ENCODE results near the gene PINLYP. TPM values are rescaled to one million over a fixed set of nuclear protein-coding genes. Genes with fewer than 3 reads are reported as not detected.
A peak's percentile ranks its signal among the peaks of the same experiment; 100 is the strongest.

Gene PINLYP
- polyA plus RNA-seq, 1 donor (not counting 4 experiments of a cell fraction or from before 2014, with no cell fraction given): 16.0 TPM

DNA sequence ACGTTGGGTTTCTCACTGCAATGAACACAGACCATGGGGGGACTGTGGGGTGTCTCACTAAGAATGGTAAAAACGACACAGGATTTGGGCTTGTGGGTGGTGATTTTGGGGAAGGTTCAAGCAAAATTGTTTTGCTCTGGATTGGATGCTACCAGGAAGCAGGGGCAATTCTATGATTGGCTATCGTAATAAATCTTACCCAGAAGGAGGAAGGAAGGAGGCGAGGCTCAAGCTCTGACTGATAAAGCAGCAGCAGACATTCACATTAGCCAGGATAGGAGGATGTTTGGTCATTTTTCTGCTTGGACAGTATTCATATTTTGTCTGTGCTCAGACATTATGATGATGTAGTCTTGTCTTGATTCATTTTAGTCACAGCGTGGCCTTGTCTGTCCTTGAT, 22.3 kb downstream of the PINLYP start:
- peak overlapping the region in 2 of 3 experiments; percentile 85 to 96 for H3K4me3 ChIP-seq (ENCODE audit: control insufficient read depth in 2 of 3, extremely low read depth in 1 of 3, insufficient read depth in 2 of 3, low read depth in 1 of 3, low read length in 3 of 3)
- H4K20me1 ChIP-seq (ENCODE audit: control insufficient read depth, extremely low read depth, insufficient read depth, low read length): peaks cover 5% of the 10 kb centered on the region
- no peaks in the 10 kb centered on the region for H3K27me3 ChIP-seq (ENCODE audit: control insufficient read depth, extremely low read depth, insufficient read depth, low read length)
- no peak overlapping the region for H2AFZ ChIP-seq (ENCODE audit: control insufficient read depth, low read length)
- H3K36me3 ChIP-seq (ENCODE audit: control insufficient read depth in 2 of 2, extremely low read depth in 1 of 2, insufficient read depth in 2 of 2, low read length in 2 of 2): peaks cover 24 to 38% of the 10 kb centered on the region in 2 experiments
- no peaks in the 10 kb centered on the region for H3K9me3 ChIP-seq (ENCODE audit: control insufficient read depth, low read depth, low read length)
- no peak for DNase-seq (ENCODE audit: low read depth, low spot score)
- no peak for FAIRE-seq
- peak overlapping the region; percentile 99 for H3K9ac ChIP-seq (ENCODE audit: control insufficient read depth, extremely low read depth, insufficient read depth, low read length)
- TF ChIP-seq, protein P1, sequence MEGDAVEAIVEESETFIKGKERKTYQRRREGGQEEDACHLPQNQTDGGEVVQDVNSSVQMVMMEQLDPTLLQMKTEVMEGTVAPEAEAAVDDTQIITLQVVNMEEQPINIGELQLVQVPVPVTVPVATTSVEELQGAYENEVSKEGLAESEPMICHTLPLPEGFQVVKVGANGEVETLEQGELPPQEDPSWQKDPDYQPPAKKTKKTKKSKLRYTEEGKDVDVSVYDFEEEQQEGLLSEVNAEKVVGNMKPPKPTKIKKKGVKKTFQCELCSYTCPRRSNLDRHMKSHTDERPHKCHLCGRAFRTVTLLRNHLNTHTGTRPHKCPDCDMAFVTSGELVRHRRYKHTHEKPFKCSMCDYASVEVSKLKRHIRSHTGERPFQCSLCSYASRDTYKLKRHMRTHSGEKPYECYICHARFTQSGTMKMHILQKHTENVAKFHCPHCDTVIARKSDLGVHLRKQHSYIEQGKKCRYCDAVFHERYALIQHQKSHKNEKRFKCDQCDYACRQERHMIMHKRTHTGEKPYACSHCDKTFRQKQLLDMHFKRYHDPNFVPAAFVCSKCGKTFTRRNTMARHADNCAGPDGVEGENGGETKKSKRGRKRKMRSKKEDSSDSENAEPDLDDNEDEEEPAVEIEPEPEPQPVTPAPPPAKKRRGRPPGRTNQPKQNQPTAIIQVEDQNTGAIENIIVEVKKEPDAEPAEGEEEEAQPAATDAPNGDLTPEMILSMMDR (optimal IDR thresholded peaks at IDR 0.05 in 1 of 3, IDR thresholded peaks at IDR 0.05 in 1 of 3, conservative IDR thresholded peaks at IDR 0.05 in 1 of 3; ENCODE audit: extremely low read depth in 1 of 3, insufficient read depth in 2 of 3, low read length in 3 of 3): no peak
- no peak for TF ChIP-seq EZH2 (IDR thresholded peaks at IDR 0.05; ENCODE audit: low read length)
- H3K4me2 ChIP-seq (ENCODE audit: control insufficient read depth, extremely low read depth, insufficient read depth, low read depth, low read length): peak overlapping the region; percentile 93
- H3K9me1 ChIP-seq (ENCODE audit: control insufficient read depth, extremely low read depth, insufficient read depth, low read length): no peaks in the 10 kb centered on the region
- peaks cover 53% of the 10 kb centered on the region for H3K79me2 ChIP-seq (ENCODE audit: control insufficient read depth, insufficient read depth, low read length)
- H3K27ac ChIP-seq (ENCODE audit: control insufficient read depth, insufficient read depth, low read length): no peak overlapping the region
- H3K4me1 ChIP-seq (ENCODE audit: control insufficient read depth, extremely low read depth, insufficient read depth, low read length): peaks cover 24% of the 10 kb centered on the region
- dilution Hi-C loops (cut with MboI; ENCODE audit: extremely low pct_ligation_motif_present, low sequenced_read_pairs): no loop called here

DNA sequence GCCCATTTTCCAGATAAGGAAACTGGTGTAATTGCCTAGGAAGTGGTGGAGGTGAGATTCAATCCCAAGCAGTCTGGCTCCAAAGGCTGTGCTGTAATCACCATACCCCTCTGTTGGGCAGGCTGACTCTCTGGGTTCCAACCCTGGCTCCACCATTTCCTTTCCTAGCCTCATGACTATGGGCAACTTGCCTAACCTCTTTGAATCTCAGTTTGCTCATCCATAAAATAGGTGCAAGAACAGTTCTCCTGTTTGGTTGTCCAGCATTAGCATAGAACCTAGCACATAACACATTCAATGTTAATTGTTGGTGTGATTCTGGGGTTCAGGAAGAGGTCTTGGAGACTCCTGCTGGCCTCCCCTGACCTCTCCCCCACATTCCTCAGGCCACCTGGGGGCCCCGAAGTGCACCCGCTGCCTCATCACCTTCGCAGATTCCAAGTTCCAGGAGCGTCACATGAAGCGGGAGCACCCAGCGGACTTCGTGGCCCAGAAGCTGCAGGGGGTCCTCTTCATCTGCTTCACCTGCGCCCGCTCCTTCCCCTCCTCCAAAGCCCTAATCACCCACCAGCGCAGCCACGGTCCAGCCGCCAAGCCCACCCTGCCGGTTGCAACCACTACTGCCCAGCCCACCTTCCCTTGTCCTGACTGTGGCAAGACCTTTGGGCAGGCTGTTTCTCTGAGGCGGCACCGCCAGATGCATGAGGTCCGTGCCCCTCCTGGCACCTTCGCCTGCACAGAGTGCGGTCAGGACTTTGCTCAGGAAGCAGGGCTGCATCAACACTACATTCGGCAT, 23.0 kb downstream of the PINLYP start:
- H3K79me2 ChIP-seq (ENCODE audit: control insufficient read depth, insufficient read depth, low read length): peaks cover 45% of the 10 kb centered on the region
- H3K9me1 ChIP-seq (ENCODE audit: control insufficient read depth, extremely low read depth, insufficient read depth, low read length): no peaks in the 10 kb centered on the region
- H3K9ac ChIP-seq (ENCODE audit: control insufficient read depth, extremely low read depth, insufficient read depth, low read length): no peak overlapping the region
- H3K4me1 ChIP-seq (ENCODE audit: control insufficient read depth, extremely low read depth, insufficient read depth, low read length): peaks cover 24% of the 10 kb centered on the region
- no peaks in the 10 kb centered on the region for H3K27me3 ChIP-seq (ENCODE audit: control insufficient read depth, extremely low read depth, insufficient read depth, low read length)
- peaks cover 5% of the 10 kb centered on the region for H4K20me1 ChIP-seq (ENCODE audit: control insufficient read depth, extremely low read depth, insufficient read depth, low read length)
- DNase-seq (ENCODE audit: low read depth, low spot score): no peak
- no peak overlapping the region for H3K27ac ChIP-seq (ENCODE audit: control insufficient read depth, insufficient read depth, low read length)
- peaks cover 22 to 31% of the 10 kb centered on the region in 2 experiments for H3K36me3 ChIP-seq (ENCODE audit: control insufficient read depth in 2 of 2, extremely low read depth in 1 of 2, insufficient read depth in 2 of 2, low read length in 2 of 2)
- H2AFZ ChIP-seq (ENCODE audit: control insufficient read depth, low read length): no peak overlapping the region
- H3K9me3 ChIP-seq (ENCODE audit: control insufficient read depth, low read depth, low read length): no peaks in the 10 kb centered on the region
- H3K4me3 ChIP-seq (ENCODE audit: control insufficient read depth in 2 of 3, extremely low read depth in 1 of 3, insufficient read depth in 2 of 3, low read depth in 1 of 3, low read length in 3 of 3): no peak overlapping the region
- H3K4me2 ChIP-seq (ENCODE audit: control insufficient read depth, extremely low read depth, insufficient read depth, low read depth, low read length): no peak overlapping the region
- dilution Hi-C loops (cut with MboI; ENCODE audit: extremely low pct_ligation_motif_present, low sequenced_read_pairs): no loop called here
- FAIRE-seq: no peak
- TF ChIP-seq, protein P1 (optimal IDR thresholded peaks at IDR 0.05 in 1 of 3, IDR thresholded peaks at IDR 0.05 in 1 of 3, conservative IDR thresholded peaks at IDR 0.05 in 1 of 3; ENCODE audit: extremely low read depth in 1 of 3, insufficient read depth in 2 of 3, low read length in 3 of 3): no peak
- no peak for TF ChIP-seq EZH2 (IDR thresholded peaks at IDR 0.05; ENCODE audit: low read length)

All from keratinocyte (primary cell).